Mammary epithelial cell (primary cell): Measurements from ENCODE around the gene IL27RA.

ENCODE experiments used
- CTCF ChIP-seq, 2 donors: IDR thresholded peaks in 1 of 2; conservative IDR thresholded peaks in 1 of 2; 2 replicates each; pipeline ENCODE4 v1.5.1; 2011 to 2012; ENCODE audit warnings: inconsistent platforms in 2 of 2, low read length in 2 of 2, mild to moderate bottlenecking in 2 of 2, control low read depth in 1 of 2, low read depth in 1 of 2; ENCODE audit not compliant: insufficient read depth in 1 of 2; ENCODE audit errors: extremely low read depth in 1 of 2
- EZH2 ChIP-seq: IDR thresholded peaks from 2 replicates; pipeline ENCODE4 v1.6.1; 2012; ENCODE audit warnings: low read length, inconsistent platforms, borderline replicate concordance

GRCh38 chr19:14091813-14092462, 60.4 kb downstream of the IL27RA start:
- TF ChIP-seq CTCF (conservative IDR thresholded peaks at IDR 0.05 in 1 of 2, IDR thresholded peaks at IDR 0.05 in 1 of 2; ENCODE audit: extremely low read depth in 1 of 2, insufficient read depth in 1 of 2, low read depth in 1 of 2, low read length in 2 of 2): no peak
- TF ChIP-seq EZH2: no peak
